Mucosa of stomach (tissue), 1 donor: ENCODE measurements around the gene IQSEC3.
"Not testable (repeated sequence)": the region's sequence is repeated elsewhere in the genome, so short reads cannot be mapped to it uniquely, and the experiment has no call there.

Experiments used
- H3K27me3 ChIP-seq: one replicate; pipeline ENCODE4 v1.7.0; 2013; ENCODE audit warnings: mild to moderate bottlenecking, low read length; ENCODE audit not compliant: control insufficient read depth, insufficient read depth
- H3K36me3 ChIP-seq: one replicate; pipeline ENCODE4 v1.7.0; 2013; ENCODE audit warnings: low read length; ENCODE audit not compliant: control insufficient read depth, insufficient read depth
- H3K4me1 ChIP-seq: one replicate; pipeline ENCODE4 v1.7.0; 2013; ENCODE audit warnings: mild to moderate bottlenecking, low read length; ENCODE audit not compliant: control insufficient read depth, insufficient read depth
- H3K4me3 ChIP-seq: one replicate; pipeline ENCODE4 v1.7.0; 2013; ENCODE audit warnings: low read length
- H3K9ac ChIP-seq: one replicate; pipeline ENCODE4 v1.7.0; 2013; ENCODE audit warnings: mild to moderate bottlenecking, low read length, moderate library complexity
- H3K9me3 ChIP-seq: one replicate; pipeline ENCODE4 v1.7.0; 2013; ENCODE audit warnings: mild to moderate bottlenecking, low read length, moderate library complexity; ENCODE audit not compliant: control insufficient read depth
- donor health status: Pancreatic carcinoma.

The IQSEC3 gene

GRCh38 chr12:56683-57346 is 9.8 kb upstream of the IQSEC3 start:
- H3K27me3 ChIP-seq, result peaks cover 19% of the 10 kb centered on the region
- no peak overlapping the region for H3K9ac ChIP-seq

DNA sequence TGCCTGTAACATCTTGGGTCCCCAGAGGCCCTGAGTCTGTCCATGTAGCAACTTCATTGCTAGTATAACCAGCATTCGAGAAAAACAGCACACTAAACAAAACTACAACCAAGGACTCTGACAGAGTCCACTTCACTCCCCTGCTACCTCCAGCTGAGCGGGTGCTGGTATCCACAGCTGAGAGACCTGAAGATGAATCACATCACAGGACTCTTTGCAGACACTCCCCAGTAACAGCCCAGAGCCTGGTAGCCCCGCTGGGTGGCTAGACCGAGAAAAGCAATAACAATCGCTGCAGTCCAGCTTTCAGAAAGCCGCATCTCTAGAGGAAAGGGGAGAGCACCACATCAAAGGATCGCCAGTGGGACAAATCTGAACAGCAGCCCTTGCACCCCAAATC is 9.0 kb upstream of the IQSEC3 start:
- H3K9ac ChIP-seq, result no peak overlapping the region
- H3K9me3 ChIP-seq, result no peaks in the 10 kb centered on the region
- peaks cover 7% of the 10 kb centered on the region for H3K4me1 ChIP-seq
- no peaks in the 10 kb centered on the region for H3K36me3 ChIP-seq
- peaks cover 19% of the 10 kb centered on the region for H3K27me3 ChIP-seq
- no peak overlapping the region for H3K4me3 ChIP-seq

More at GRCh38 chr12:56683-57346, 9.8 kb upstream of the IQSEC3 start:
- no peaks in the 10 kb centered on the region for H3K36me3 ChIP-seq
- peaks cover 7% of the 10 kb centered on the region for H3K4me1 ChIP-seq
- no peaks in the 10 kb centered on the region for H3K9me3 ChIP-seq
- no peak overlapping the region for H3K4me3 ChIP-seq

DNA sequence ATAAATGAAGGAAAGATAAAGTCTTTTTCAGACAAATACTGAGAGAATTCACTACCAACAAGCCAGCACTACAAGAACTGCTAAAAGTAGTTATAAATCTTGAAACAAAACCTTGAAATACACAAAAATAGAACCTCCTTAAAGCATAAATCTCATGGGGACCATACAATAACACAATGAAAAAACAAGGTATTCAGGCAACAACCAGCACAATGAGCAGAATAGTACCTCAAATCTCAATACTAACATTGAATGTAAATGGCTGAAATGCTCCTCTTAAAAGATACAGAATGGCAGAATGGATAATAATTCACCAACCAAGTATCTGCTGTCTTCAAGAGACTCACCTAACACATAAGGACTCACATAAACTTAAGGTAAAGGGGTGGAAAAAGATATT is 7.7 kb upstream of the IQSEC3 start:
- Histone ChIP-seq H3K4me1 (peaks cover 7% of the 10 kb centered on the region), H3K27me3 (peaks cover 12% of the 10 kb centered on the region), H3K36me3 (no peaks in the 10 kb centered on the region), H3K4me3 (no peak overlapping the region), H3K9me3 (no peaks in the 10 kb centered on the region), H3K9ac (no peak overlapping the region)

- not testable (repeated sequence) for H3K9me3 ChIP-seq, H3K4me3 ChIP-seq, H3K9ac ChIP-seq, H3K27me3 ChIP-seq, H3K4me1 ChIP-seq, H3K36me3 ChIP-seq
Measured at GRCh38 chr12:61845-62244, 4.7 kb upstream of the IQSEC3 start.

- not testable (repeated sequence) for H3K9me3 ChIP-seq, H3K4me1 ChIP-seq, H3K4me3 ChIP-seq, H3K9ac ChIP-seq, H3K36me3 ChIP-seq, H3K27me3 ChIP-seq
Measured at GRCh38 chr12:65491-66063, 990 bp upstream of the IQSEC3 start.

GRCh38 chr12:66782-67504 is 376 bp downstream of the IQSEC3 start:
- not testable (repeated sequence) for H3K9ac ChIP-seq

GRCh38 chr12:69677-70076 is 3.1 kb downstream of the IQSEC3 start:
- H3K9me3 ChIP-seq, H3K36me3 ChIP-seq, H3K27me3 ChIP-seq, H3K4me3 ChIP-seq, H3K4me1 ChIP-seq, H3K9ac ChIP-seq: not testable (repeated sequence)

More at GRCh38 chr12:66782-67504, 376 bp downstream of the IQSEC3 start:
- not testable (repeated sequence) for H3K9me3 ChIP-seq, H3K36me3 ChIP-seq, H3K27me3 ChIP-seq, H3K4me1 ChIP-seq, H3K4me3 ChIP-seq

- not testable (repeated sequence) for H3K4me3 ChIP-seq, H3K9me3 ChIP-seq, H3K9ac ChIP-seq, H3K36me3 ChIP-seq, H3K27me3 ChIP-seq, H3K4me1 ChIP-seq
Measured at GRCh38 chr12:70541-70940, 4.0 kb downstream of the IQSEC3 start.

GRCh38 chr12:72018-72417 is 5.5 kb downstream of the IQSEC3 start:
- H3K9me3 ChIP-seq, H3K4me1 ChIP-seq, H3K36me3 ChIP-seq, H3K4me3 ChIP-seq, H3K9ac ChIP-seq: not testable (repeated sequence)
- peaks cover 13% of the 10 kb centered on the region for H3K27me3 ChIP-seq

DNA sequence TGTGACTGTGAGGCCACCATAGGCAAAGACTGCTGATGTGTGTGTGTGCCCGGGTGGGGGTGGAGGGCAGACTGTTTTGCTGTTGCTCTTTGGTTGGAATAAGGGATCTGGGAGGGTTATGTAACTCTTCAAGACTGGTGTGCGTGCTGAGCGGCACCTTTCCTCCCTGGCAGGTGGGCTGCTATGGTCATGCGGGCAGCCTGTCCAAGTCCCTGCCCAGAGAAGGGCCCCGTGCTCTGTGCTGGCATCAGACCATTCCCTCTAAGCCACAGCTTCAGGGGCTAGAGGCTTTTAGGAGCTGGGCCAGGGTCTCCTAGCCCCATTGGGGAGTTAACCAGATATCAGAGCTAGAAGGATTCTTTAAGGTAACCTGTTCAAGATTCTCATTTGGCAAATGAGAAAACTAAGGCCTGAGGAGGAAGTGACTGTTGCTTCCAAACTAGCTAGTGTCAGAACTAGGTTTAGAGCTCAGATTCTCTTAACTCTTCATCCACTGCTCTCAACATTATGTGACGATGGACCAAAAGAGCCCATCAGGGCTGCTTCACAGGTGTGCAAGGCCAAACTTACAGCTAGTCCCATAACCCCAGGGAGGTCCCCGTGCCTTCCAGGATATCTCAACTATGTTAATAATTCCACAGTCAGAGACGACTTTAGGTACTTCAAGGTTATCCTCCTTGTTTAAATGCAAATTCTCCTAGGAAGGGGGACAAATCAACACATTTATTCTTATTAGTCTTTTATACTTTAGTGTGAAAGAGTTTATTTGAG is 8.0 kb downstream of the IQSEC3 start:
- not testable (repeated sequence) for H3K9me3 ChIP-seq, H3K36me3 ChIP-seq, H3K4me1 ChIP-seq, H3K9ac ChIP-seq, H3K4me3 ChIP-seq
- peaks cover 19% of the 10 kb centered on the region for H3K27me3 ChIP-seq

GRCh38 chr12:75541-75940 is 9.0 kb downstream of the IQSEC3 start:
- peaks cover 20% of the 10 kb centered on the region for H3K27me3 ChIP-seq
- not testable (repeated sequence) for H3K9ac ChIP-seq, H3K9me3 ChIP-seq, H3K4me3 ChIP-seq, H3K36me3 ChIP-seq, H3K4me1 ChIP-seq

DNA sequence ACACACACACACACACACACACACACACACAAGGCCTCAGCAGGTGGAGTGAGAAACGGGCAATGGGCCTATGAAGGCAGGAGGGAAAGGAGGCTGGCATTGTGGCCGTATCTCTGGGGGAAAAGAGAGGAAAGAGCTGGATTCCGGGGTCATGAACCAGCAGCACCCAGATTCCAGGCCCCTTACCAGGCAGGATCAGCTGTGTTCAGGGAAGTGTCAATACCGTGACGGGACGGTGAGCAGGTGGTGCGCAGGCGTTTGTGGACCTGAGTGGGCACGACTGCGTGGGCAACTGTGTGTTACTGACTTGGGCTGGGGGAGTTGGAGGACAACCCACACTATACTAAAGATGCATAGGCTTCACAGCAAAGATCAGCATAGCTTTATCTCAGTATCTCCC is 9.5 kb downstream of the IQSEC3 start:
- peaks cover 24% of the 10 kb centered on the region for H3K27me3 ChIP-seq
- H3K4me3 ChIP-seq, H3K9ac ChIP-seq, H3K36me3 ChIP-seq, H3K9me3 ChIP-seq, H3K4me1 ChIP-seq: not testable (repeated sequence)
